GM23248 (cell line): ENCODE data around the gene FSTL4.

Experiments used
- EZH2 ChIP-seq: fragments of 200-600 bp; sonication (generic); IDR thresholded peaks from 2 replicates; pipeline ENCODE4 v1.6.1; 2018; ENCODE audit warnings: antibody characterized with exemption, mild to moderate bottlenecking; ENCODE audit not compliant: insufficient read depth, poor library complexity, severe bottlenecking
- EZH2phosphoT487 ChIP-seq: fragments of 200-600 bp; sonication (generic); IDR thresholded peaks from 2 replicates; pipeline ENCODE4 v1.6.1; 2018; ENCODE audit warnings: antibody characterized with exemption, moderate library complexity, mild to moderate bottlenecking, low read depth; ENCODE audit not compliant: insufficient read depth

DNA sequence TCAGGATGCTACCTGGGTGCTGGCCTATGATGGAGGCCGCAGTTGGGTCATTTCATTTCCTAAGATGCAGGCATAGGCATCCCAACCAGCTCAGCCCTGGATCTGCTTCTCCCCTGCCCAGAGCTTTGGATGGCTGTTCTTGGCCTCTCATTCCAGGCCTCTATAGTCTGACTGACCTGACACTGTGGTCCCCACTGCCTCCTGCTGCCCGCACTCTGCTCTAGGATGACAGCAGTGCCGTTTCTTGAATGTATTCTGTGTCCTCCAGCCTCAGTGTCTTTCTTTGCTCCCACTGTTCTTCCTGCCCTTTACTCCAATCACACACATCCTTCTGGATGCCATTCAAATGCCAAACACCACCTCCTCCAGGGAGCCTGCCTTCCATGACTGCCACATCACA is 324.8 kb downstream of the FSTL4 start:
- TF ChIP-seq EZH2 (no peak), EZH2phosphoT487 (no peak)
